IMR-90 (cell line): Measurements from ENCODE around the gene ACOXL. TPM values are rescaled to one million over a fixed set of nuclear protein-coding genes. Genes with fewer than 3 reads are reported as not detected.

ENCODE experiments used
- ATAC-seq: fragments of 200-7000 bp; cut with Tn5 transposase; 2 replicates; pipeline ENCODE4 v1.9.1; 2020; ENCODE audit warnings: low read depth, mild to moderate bottlenecking, moderate library complexity
- BruUV-seq: library from RNA; stranded (reverse); fragments of 400-500 nt; replicated peaks from 2 replicates; lab custom pipeline; 2021; lab: Mats Ljungman, UMichigan
- CTCF ChIA-PET: fragments of 300-600 bp; formaldehyde crosslinking; extraction: SDS; loops from one replicate; lab custom pipeline; 2021; ENCODE audit warnings: antibody characterized with exemption; lab: Yijun Ruan, JAX
- POLR2A ChIA-PET: fragments of 300-600 bp; sonication (Branson Sonifier 250); formaldehyde crosslinking; loops from one replicate; lab custom pipeline; 2022; ENCODE audit warnings: antibody characterized with exemption; ENCODE audit not compliant: unreplicated experiment; lab: Charles Lee
- DNase-seq: peaks from one replicate; pipeline ENCODE4 v3.0.0; 2013
- H2AFZ ChIP-seq: replicated peaks from 2 replicates; pipeline ENCODE3; 2013; ENCODE audit warnings: low read length, mild to moderate bottlenecking; ENCODE audit not compliant: poor library complexity
- H2AK5ac ChIP-seq: 2 replicates; pipeline ENCODE4 v1.6.1; 2013; ENCODE audit warnings: low read depth, low read length, inconsistent platforms
- H2AK9ac ChIP-seq: replicated peaks from 2 replicates; pipeline ENCODE3; 2013; ENCODE audit warnings: mild to moderate bottlenecking, low read depth, low read length, moderate library complexity; ENCODE audit not compliant: poor library complexity
- H2BK120ac ChIP-seq: 2 replicates; pipeline ENCODE4 v1.6.1; 2013; ENCODE audit warnings: low read depth, low read length, inconsistent platforms
- H2BK15ac ChIP-seq: 3 replicates; pipeline ENCODE4 v1.6.1; 2013; ENCODE audit warnings: low read depth, low read length, inconsistent platforms
- H2BK20ac ChIP-seq: 2 replicates; pipeline ENCODE4 v1.6.1; 2013; ENCODE audit warnings: low read depth, mild to moderate bottlenecking, inconsistent platforms, low read length, moderate library complexity
- H2BK5ac ChIP-seq: 2 replicates; pipeline ENCODE4 v1.6.1; 2013; ENCODE audit warnings: mild to moderate bottlenecking, low read depth, low read length, inconsistent platforms; ENCODE audit not compliant: poor library complexity, severe bottlenecking
- H3K14ac ChIP-seq: replicated peaks from 2 replicates; pipeline ENCODE4 v1.6.1; 2013; ENCODE audit warnings: low read depth, low read length, inconsistent platforms
- H3K18ac ChIP-seq: 2 replicates; pipeline ENCODE4 v1.6.1; 2013; ENCODE audit warnings: low read depth, low read length, control low read depth
- H3K23ac ChIP-seq: 2 replicates; pipeline ENCODE4 v1.6.1; 2013; ENCODE audit warnings: low read depth, low read length, inconsistent platforms
- H3K27ac ChIP-seq: 2 replicates; pipeline ENCODE4 v1.5.1; 2013; ENCODE audit warnings: mild to moderate bottlenecking, control low read depth, low read length; ENCODE audit not compliant: insufficient read depth
- H3K27me3 ChIP-seq: 2 replicates; pipeline ENCODE4 v1.6.1; 2013; ENCODE audit warnings: low read length; ENCODE audit not compliant: control insufficient read depth, insufficient read depth
- H3K36me3 ChIP-seq: 2 replicates; pipeline ENCODE4 v1.6.1; 2013; ENCODE audit warnings: low read length, mixed read lengths; ENCODE audit not compliant: control insufficient read depth, insufficient read depth
- H3K4ac ChIP-seq: 2 replicates; pipeline ENCODE4 v1.6.1; 2013; ENCODE audit warnings: low read depth, low read length, inconsistent platforms
- H3K4me1 ChIP-seq: 2 replicates; pipeline ENCODE4 v1.6.1; 2013; ENCODE audit warnings: low read length, mixed read lengths; ENCODE audit not compliant: control insufficient read depth, insufficient read depth
- H3K4me2 ChIP-seq: 2 replicates; pipeline ENCODE4 v1.6.1; 2013; ENCODE audit warnings: low read depth, mild to moderate bottlenecking, control low read depth, low read length, moderate library complexity
- H3K4me3 ChIP-seq: 2 replicates; pipeline ENCODE4 v1.5.1; 2013; ENCODE audit warnings: low read depth, mild to moderate bottlenecking, control low read depth, low read length, moderate library complexity; ENCODE audit not compliant: insufficient read depth
- H3K56ac ChIP-seq: 2 replicates; pipeline ENCODE4 v1.6.1; 2013; ENCODE audit warnings: low read length, inconsistent platforms; ENCODE audit not compliant: insufficient read depth; ENCODE audit errors: extremely low read depth
- H3K79me1 ChIP-seq, 2 experiments: 2 replicates each; pipeline ENCODE4 v1.6.1; 2013; ENCODE audit warnings: low read length in 2 of 2, inconsistent platforms in 1 of 2, low read depth in 1 of 2
- H3K9ac ChIP-seq: 2 replicates; pipeline ENCODE4 v1.6.1; 2013; ENCODE audit warnings: low read depth, low read length, control low read depth
- H3K9me1 ChIP-seq: 2 replicates; pipeline ENCODE4 v1.6.1; 2013; ENCODE audit warnings: low read length, inconsistent platforms; ENCODE audit not compliant: insufficient read depth
- H3K9me3 ChIP-seq: 2 replicates; pipeline ENCODE4 v1.6.1; 2013; ENCODE audit warnings: low read length; ENCODE audit not compliant: control insufficient read depth, insufficient read depth
- H4K20me1 ChIP-seq: 2 replicates; pipeline ENCODE4 v1.6.1; 2013; ENCODE audit warnings: low read length, inconsistent platforms; ENCODE audit not compliant: insufficient read depth
- H4K5ac ChIP-seq: 2 replicates; pipeline ENCODE4 v1.6.1; 2013; ENCODE audit warnings: mild to moderate bottlenecking, low read depth, low read length, control low read depth
- H4K8ac ChIP-seq, 2 experiments: 2 replicates each; pipeline ENCODE4 v1.6.1; 2013; ENCODE audit warnings: low read depth in 2 of 2, low read length in 2 of 2, control low read depth in 1 of 2, inconsistent platforms in 1 of 2
- H4K91ac ChIP-seq: 2 replicates; pipeline ENCODE4 v1.6.1; 2013; ENCODE audit warnings: low read depth, low read length, inconsistent platforms; ENCODE audit not compliant: insufficient read depth
- CEBPB ChIP-seq: IDR thresholded peaks from 2 replicates; pipeline ENCODE4 v1.6.1; 2012; ENCODE audit warnings: low read depth, low read length, improper control_type of control experiment
- ELK1 ChIP-seq: fragments of 150-350 bp; IDR thresholded peaks from 2 replicates; pipeline ENCODE4 v1.6.1; 2016; ENCODE audit warnings: low read depth, mild to moderate bottlenecking, low read length, moderate library complexity, borderline replicate concordance
- FOS ChIP-seq: fragments of 150-350 bp; IDR thresholded peaks from 2 replicates; pipeline ENCODE4 v1.6.1; 2016; ENCODE audit warnings: low read depth, low read length
- MAFK ChIP-seq: IDR thresholded peaks from 2 replicates; pipeline ENCODE4 v1.6.1; 2012; ENCODE audit warnings: low read depth, low read length, improper control_type of control experiment
- MXI1 ChIP-seq: IDR thresholded peaks from 2 replicates; pipeline ENCODE4 v1.6.1; 2012; ENCODE audit warnings: low read depth, mild to moderate bottlenecking, low read length, moderate library complexity, borderline replicate concordance
- NFE2L2 ChIP-seq: fragments of 150-350 bp; IDR thresholded peaks from 2 replicates; pipeline ENCODE4 v1.6.1; 2016; ENCODE audit warnings: low read depth, mild to moderate bottlenecking, low read length
- SMC3 ChIP-seq: fragments of 150-350 bp; IDR thresholded peaks from 2 replicates; pipeline ENCODE4 v1.6.1; 2016; ENCODE audit warnings: low read depth, mild to moderate bottlenecking, antibody characterized with exemption, low read length, moderate library complexity
- WGBS, 2 experiments: methylation state at CpG; one replicate each; pipeline versions ENCODE4 v1.1.5 to v1.1.7; 2013; ENCODE audit warnings: missing lambda C conversion rate in 2 of 2; ENCODE audit not compliant: insufficient read length in 1 of 2; ENCODE audit errors: extremely low coverage in 2 of 2; 5-methylcytosine and 5-hydroxymethylcytosine counted together
- dilution Hi-C: fragments of 300-500 bp; cut with HindIII; formaldehyde crosslinking; loops from one replicate; pipeline ENCODE4 v1.14.3; 2018; ENCODE audit warnings: low sequenced_read_pairs; ENCODE audit not compliant: unreplicated experiment
- in situ Hi-C: fragments of 300-500 bp; cut with MboI; formaldehyde crosslinking; loops from 3 replicates; pipeline ENCODE4 v1.14.3; 2019; ENCODE audit warnings: low sequenced_read_pairs, inconsistent platforms, mixed read lengths
- intact Hi-C: fragments of 100-400 bp; cut with micrococcal nuclease; formaldehyde crosslinking; loops from 2 replicates; pipeline ENCODE4 v1.10.0; 2022
- polyA plus RNA-seq, 3 experiments: library from polyadenylated mRNA; depleted of rRNA; stranded (reverse); fragments of >200 nt; gene quantifications; 2 replicates each; pipeline ENCODE4 v1.2.3, GENCODE V29; 2012; ENCODE audit warnings: low replicate concordance in 1 of 3
- total RNA-seq: library from RNA; depleted of rRNA; stranded (reverse); fragments of >200 nt; gene quantifications from 2 replicates; pipeline ENCODE4 v1.2.3, GENCODE V29; 2012

The ACOXL gene
- total and polyA plus RNA-seq, 2 of the 4 experiments (the other 2 are of a cell fraction) = not detected

- Histone ChIP-seq H4K91ac (no peak overlapping the region), H3K56ac (no peak overlapping the region), H3K4me2 (no peak overlapping the region), H3K79me1 (no peaks in the 10 kb centered on the region), H3K9me3 (no peaks in the 10 kb centered on the region), H2AFZ (no peak overlapping the region), H2AK5ac (no peak overlapping the region), H4K8ac (no peak overlapping the region), H2BK120ac (no peak overlapping the region), H3K4me3 (no peak overlapping the region), H2BK20ac (no peak overlapping the region), H2BK5ac (no peak overlapping the region), H3K14ac (no peak overlapping the region), H3K36me3 (no peaks in the 10 kb centered on the region), H2BK15ac (no peak overlapping the region), H3K4me1 (no peaks in the 10 kb centered on the region), H3K23ac (no peak overlapping the region), H2AK9ac (no peak overlapping the region), H4K5ac (no peak overlapping the region), H3K18ac (no peak overlapping the region), H3K9ac (no peak overlapping the region), H3K4ac (no peak overlapping the region), H3K27me3 (peaks cover 7% of the 10 kb centered on the region; the same call in 1 of the 2 replicates), H4K20me1 (no peaks in the 10 kb centered on the region), H3K27ac (no peak overlapping the region), H3K9me1 (no peaks in the 10 kb centered on the region)
- dilution Hi-C loops (no loop called here), intact Hi-C loops (no loop called here), in situ Hi-C loops (no loop called here)
- no peak for DNase-seq
- ATAC-seq = no peak
- no peak for TF ChIP-seq MXI1
- TF ChIP-seq CEBPB = no peak
- TF ChIP-seq NFE2L2 = no peak
- TF ChIP-seq SMC3 = no peak
- TF ChIP-seq MAFK = no peak
- no peak for TF ChIP-seq FOS
- TF ChIP-seq ELK1 = no peak
- POLR2A ChIA-PET = no interaction called here
- no TSS peak for BruUV-seq
- whole genome bisulfite sequencing, 2 experiments = no CpG with 5 or more reads among the region's 2 CpGs
- CTCF ChIA-PET = no interaction called here
Observed at GRCh38 chr2:110897966-110898365, 165.6 kb downstream of the ACOXL start.
